GM12874 (cell line): ENCODE data around the gene PRF1.

Source experiments
- TF ChIP-seq, protein P1 (sequence below): IDR thresholded peaks from 2 replicates; pipeline ENCODE4 v1.5.1; 2011; ENCODE audit warnings: low read depth, mild to moderate bottlenecking, control low read depth, low read length, moderate library complexity; ENCODE audit not compliant: insufficient read depth

PRF1 gene

GRCh38 chr10:70619271-70620019 lies 16.9 kb upstream of the PRF1 start:
- TF ChIP-seq, protein P1, sequence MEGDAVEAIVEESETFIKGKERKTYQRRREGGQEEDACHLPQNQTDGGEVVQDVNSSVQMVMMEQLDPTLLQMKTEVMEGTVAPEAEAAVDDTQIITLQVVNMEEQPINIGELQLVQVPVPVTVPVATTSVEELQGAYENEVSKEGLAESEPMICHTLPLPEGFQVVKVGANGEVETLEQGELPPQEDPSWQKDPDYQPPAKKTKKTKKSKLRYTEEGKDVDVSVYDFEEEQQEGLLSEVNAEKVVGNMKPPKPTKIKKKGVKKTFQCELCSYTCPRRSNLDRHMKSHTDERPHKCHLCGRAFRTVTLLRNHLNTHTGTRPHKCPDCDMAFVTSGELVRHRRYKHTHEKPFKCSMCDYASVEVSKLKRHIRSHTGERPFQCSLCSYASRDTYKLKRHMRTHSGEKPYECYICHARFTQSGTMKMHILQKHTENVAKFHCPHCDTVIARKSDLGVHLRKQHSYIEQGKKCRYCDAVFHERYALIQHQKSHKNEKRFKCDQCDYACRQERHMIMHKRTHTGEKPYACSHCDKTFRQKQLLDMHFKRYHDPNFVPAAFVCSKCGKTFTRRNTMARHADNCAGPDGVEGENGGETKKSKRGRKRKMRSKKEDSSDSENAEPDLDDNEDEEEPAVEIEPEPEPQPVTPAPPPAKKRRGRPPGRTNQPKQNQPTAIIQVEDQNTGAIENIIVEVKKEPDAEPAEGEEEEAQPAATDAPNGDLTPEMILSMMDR, result peak; percentile 18; the same call in 1 of the 2 replicates

- TF ChIP-seq, protein P1, result no peak
Observed at GRCh38 chr10:70618663-70619062, 16.1 kb upstream of the PRF1 start.

- TF ChIP-seq, protein P1, result no peak
Observed at GRCh38 chr10:70617798-70618568, 15.4 kb upstream of the PRF1 start.

DNA sequence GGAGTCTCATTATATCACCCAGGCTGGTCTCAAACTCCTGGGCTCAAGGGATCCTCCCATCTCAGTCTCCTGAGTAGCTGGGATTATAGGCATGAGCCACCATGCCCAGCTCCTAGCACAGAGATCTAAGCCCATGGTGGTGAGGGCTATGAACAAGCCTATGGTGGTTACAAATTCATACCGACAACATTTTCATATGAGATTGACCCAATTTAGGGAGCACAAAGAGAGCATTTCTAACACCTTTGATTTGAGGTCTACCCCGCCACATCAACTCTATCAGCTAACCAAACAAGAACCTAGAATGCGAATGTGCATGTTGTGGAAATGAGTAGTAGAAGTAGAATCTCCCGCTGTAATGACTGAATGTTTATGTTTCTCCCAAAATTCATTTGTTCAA lies 14.2 kb upstream of the PRF1 start:
- TF ChIP-seq, protein P1, result no peak

GRCh38 chr10:70615784-70616522 lies 13.4 kb upstream of the PRF1 start:
- TF ChIP-seq, protein P1, result no peak

DNA sequence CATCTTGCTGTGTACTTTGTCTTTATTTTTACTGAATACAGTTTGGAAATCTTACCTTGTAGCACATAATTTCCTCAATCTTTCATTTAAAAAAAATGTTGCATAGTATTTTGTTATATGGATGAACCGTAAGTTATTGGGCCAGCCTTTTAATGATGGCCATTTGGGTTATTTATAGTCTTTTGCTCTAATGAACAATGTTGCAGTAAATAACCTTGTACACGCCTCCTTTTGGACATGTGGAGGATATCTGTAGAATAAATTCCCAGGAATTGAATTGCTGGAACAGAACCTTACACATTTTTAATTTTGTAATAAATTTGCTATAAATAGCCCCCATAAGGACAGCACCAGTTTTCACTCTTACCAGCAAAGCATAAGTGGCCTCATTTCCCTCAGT lies 12.7 kb upstream of the PRF1 start:
- TF ChIP-seq, protein P1, result no peak

GRCh38 chr10:70613941-70614340 lies 11.4 kb upstream of the PRF1 start:
- TF ChIP-seq, protein P1, result no peak
